GM21528 (cell line): ENCODE measurements around the gene BDH1.

Experiments used
- ATAC-seq: cut with Tn5 transposase; IDR thresholded peaks from one replicate; pipeline ENCODE4 v1.9.1; 2021; ENCODE audit warnings: mild to moderate bottlenecking, moderate library complexity; ENCODE audit not compliant: unreplicated experiment, low FRiP score

The BDH1 gene

GRCh38 chr3:197508924-197509775, 46.6 kb downstream of the BDH1 start:
- no peak for ATAC-seq

GRCh38 chr3:197508461-197508860, 47.3 kb downstream of the BDH1 start:
- no peak for ATAC-seq

GRCh38 chr3:197508051-197508451, 47.7 kb downstream of the BDH1 start:
- ATAC-seq: no peak

- no peak for ATAC-seq
Observed at GRCh38 chr3:197507541-197507940, 48.2 kb downstream of the BDH1 start.

- no peak for ATAC-seq
Observed at GRCh38 chr3:197507081-197507480, 48.7 kb downstream of the BDH1 start.

GRCh38 chr3:197505796-197506548, 49.8 kb downstream of the BDH1 start:
- no peak for ATAC-seq

- ATAC-seq: no peak
Observed at GRCh38 chr3:197504641-197505121, 51.1 kb downstream of the BDH1 start.

- ATAC-seq: no peak
Observed at GRCh38 chr3:197504229-197504628, 51.5 kb downstream of the BDH1 start.

- no peak for ATAC-seq
Observed at GRCh38 chr3:197503652-197504051, 52.1 kb downstream of the BDH1 start.

GRCh38 chr3:197501879-197502620, 53.7 kb downstream of the BDH1 start:
- ATAC-seq: no peak

- no peak for ATAC-seq
Observed at GRCh38 chr3:197501496-197501878, 54.3 kb downstream of the BDH1 start.

- ATAC-seq: no peak
Observed at GRCh38 chr3:197500812-197501211, 55.0 kb downstream of the BDH1 start.

GRCh38 chr3:197499427-197499826, 56.3 kb downstream of the BDH1 start:
- ATAC-seq: no peak

GRCh38 chr3:197498499-197499241, 57.1 kb downstream of the BDH1 start:
- no peak for ATAC-seq

GRCh38 chr3:197496746-197497125, 59.0 kb downstream of the BDH1 start:
- no peak for ATAC-seq

- no peak for ATAC-seq
Observed at GRCh38 chr3:197495999-197496745, 59.6 kb downstream of the BDH1 start.

GRCh38 chr3:197495499-197495898, 60.3 kb downstream of the BDH1 start:
- ATAC-seq: no peak

GRCh38 chr3:197495059-197495455, 60.7 kb downstream of the BDH1 start:
- no peak for ATAC-seq

- no peak for ATAC-seq
Observed at GRCh38 chr3:197494366-197495058, 61.3 kb downstream of the BDH1 start.
